Coronary artery (tissue), 2 donors: ENCODE measurements around the gene LARGE1.

Experiments used
- DNase-seq: peaks from one replicate; pipeline ENCODE4 v3.0.0-alpha.2; 2017; ENCODE audit warnings: low spot score
- H3K27ac ChIP-seq, 2 donors: fragments of 200-600 bp; sonication (generic); one replicate each; pipeline ENCODE4 v1.5.1; 2016 to 2019
- H3K4me3 ChIP-seq: fragments of 200-600 bp; sonication (generic); 2 replicates; pipeline ENCODE4 v1.5.1; 2016; ENCODE audit warnings: mild to moderate bottlenecking, moderate library complexity
- TF ChIP-seq, protein P1 (sequence below): fragments of 200-600 bp; sonication (generic); IDR thresholded peaks from one replicate; pipeline ENCODE4 v1.5.1; 2019; ENCODE audit warnings: antibody characterized with exemption

The LARGE1 gene

DNA sequence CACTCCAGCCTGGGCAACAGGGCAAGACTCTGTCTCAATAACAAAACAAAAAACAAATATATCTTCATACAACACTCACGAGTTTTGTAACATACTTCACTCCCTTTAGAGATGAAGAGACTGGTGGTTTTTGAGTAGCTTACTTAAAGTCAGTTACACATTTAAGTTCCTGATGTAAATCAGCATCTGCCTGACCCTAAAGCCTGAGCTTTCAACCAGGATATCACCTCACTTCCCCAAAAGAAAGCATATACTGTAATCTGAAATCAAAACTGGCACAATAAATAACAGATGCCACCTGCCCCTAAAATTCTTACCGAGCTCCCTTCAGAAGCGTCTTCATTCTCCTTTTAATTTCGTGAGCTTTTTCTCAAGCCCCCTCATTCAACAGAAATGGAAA is 31.5 kb downstream of the LARGE1 start:
- Histone ChIP-seq H3K27ac (no peak overlapping the region), H3K4me3 (no peak overlapping the region)
- TF ChIP-seq, protein P1, sequence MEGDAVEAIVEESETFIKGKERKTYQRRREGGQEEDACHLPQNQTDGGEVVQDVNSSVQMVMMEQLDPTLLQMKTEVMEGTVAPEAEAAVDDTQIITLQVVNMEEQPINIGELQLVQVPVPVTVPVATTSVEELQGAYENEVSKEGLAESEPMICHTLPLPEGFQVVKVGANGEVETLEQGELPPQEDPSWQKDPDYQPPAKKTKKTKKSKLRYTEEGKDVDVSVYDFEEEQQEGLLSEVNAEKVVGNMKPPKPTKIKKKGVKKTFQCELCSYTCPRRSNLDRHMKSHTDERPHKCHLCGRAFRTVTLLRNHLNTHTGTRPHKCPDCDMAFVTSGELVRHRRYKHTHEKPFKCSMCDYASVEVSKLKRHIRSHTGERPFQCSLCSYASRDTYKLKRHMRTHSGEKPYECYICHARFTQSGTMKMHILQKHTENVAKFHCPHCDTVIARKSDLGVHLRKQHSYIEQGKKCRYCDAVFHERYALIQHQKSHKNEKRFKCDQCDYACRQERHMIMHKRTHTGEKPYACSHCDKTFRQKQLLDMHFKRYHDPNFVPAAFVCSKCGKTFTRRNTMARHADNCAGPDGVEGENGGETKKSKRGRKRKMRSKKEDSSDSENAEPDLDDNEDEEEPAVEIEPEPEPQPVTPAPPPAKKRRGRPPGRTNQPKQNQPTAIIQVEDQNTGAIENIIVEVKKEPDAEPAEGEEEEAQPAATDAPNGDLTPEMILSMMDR, result no peak
- no peak for DNase-seq

DNA sequence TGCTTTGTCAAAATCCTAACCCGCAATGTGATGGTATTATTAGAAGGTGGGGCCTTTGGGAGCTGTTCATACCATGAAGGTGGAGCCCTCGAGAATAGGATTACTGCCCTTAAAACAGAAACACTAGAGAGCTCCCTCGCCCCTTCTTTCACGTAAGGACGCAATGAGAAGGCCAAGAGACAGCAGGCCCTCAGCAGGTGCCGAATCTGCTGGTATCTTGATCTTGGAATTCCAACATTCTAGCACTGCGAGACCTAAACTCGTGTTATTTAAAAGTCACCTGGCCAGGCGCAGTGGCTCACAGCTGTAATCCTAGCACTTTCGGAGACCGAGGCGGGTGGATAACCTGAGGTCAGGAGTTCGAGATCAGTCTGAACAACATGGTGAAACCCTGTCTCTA is 33.1 kb downstream of the LARGE1 start:
- Histone ChIP-seq H3K27ac (no peak overlapping the region), H3K4me3 (no peak overlapping the region)
- TF ChIP-seq, protein P1, result no peak
- no peak for DNase-seq

DNA sequence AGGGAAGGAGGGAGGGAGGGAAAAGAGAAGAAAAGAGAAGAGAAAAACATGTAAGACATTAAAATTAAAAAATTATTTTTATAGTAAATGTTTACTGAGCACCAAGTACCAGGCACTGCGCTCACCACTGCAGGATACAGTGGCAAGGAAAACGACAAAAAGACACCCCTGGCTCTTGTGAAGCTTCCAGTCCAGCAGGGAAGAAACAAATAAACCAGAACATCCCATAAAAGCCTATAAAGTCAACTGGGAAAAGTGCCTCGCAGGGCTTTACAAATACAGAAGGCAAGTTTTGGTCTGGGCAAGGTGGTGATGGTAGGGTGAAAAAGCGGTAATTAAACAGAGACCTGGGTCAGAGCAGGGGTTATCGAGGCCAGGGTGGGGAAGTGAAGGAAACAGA is 33.6 kb downstream of the LARGE1 start:
- TF ChIP-seq, protein P1, result no peak
- Histone ChIP-seq H3K4me3 (no peak overlapping the region), H3K27ac (no peak overlapping the region)
- no peak for DNase-seq

DNA sequence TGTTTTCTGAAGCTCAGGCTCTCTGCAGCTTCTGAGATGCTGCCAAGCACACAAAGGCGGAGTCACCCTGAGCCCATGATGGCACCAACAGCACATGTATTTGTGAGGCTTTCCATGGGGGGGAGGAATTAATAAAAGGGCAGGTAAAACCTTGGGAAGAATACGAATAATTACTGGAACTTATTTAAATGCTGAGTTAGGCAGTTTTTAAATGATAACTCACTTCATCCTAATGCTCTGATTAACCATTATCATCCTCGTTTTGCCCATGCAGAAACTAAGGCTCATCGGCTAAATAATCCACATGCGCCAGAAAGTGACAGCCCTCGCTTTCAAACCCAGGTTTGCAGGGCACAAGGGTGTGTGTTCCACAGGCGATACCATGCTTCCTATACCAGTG is 35.4 kb downstream of the LARGE1 start:
- DNase-seq, result no peak
- Histone ChIP-seq H3K27ac (no peak overlapping the region), H3K4me3 (no peak overlapping the region)
- TF ChIP-seq, protein P1, result no peak

DNA sequence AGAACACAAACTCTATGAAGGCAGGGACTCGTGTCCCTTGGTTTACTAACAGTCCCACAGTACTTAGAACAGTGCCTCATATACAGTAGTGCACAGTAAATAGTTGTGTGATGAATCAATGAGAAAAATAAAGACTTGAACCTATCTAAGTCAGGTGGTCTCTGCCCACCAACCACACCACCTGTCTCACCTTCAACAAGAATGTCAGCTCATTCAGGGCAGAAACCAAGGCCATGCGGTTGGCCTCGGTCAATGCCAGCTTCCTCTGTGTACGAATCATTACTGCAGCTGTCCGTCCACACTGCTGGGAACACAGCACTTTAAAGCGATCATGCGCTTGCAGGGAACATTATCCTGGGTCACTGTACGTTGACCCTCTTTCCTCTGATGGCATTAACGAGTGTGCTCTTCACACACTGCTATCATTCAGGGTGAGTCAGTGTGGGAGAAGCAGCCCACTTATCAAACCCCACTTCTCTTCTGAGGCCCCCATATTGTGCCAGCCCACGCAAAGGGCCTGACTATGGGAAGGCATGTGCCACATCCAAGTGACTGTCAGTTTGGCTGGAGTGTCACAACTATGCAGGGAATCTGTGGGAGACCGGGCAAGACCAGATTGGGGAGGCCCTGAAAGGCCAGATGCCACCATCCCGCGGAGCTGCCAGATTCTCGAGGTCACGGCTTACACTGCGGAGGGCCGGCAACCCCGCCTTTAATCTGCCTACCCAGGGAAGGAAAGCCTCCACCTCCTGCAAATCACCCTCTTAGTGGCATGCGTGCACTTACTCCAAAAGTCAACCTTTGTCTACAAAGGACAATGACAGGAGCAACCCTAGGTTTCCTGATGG is 36.1 kb downstream of the LARGE1 start:
- no peak for DNase-seq
- no peak overlapping the region for H3K4me3 ChIP-seq
- H3K27ac ChIP-seq, result no peak overlapping the region
- TF ChIP-seq, protein P1, result no peak

DNA sequence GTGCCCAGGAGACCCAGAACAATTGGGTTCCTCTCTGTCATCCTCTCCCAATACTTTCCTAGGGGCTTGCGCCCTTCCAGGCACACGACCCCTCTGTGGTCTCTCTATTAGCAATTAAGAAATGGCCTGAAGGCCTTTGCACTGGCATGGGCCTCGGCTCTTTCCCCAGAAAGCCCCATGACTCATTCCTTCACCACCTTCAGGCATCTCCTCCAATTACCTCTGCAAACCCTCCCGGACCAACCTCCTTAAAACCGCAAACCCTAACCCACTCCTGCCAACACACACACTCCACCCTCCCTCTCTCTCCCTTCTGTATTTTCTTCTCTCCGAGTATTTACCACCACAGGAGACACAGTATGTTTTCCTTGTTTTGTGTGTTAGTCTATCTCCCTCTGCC is 36.7 kb downstream of the LARGE1 start:
- no peak for DNase-seq
- H3K4me3 ChIP-seq, result no peak overlapping the region
- no peak overlapping the region for H3K27ac ChIP-seq
- TF ChIP-seq, protein P1, result no peak

DNA sequence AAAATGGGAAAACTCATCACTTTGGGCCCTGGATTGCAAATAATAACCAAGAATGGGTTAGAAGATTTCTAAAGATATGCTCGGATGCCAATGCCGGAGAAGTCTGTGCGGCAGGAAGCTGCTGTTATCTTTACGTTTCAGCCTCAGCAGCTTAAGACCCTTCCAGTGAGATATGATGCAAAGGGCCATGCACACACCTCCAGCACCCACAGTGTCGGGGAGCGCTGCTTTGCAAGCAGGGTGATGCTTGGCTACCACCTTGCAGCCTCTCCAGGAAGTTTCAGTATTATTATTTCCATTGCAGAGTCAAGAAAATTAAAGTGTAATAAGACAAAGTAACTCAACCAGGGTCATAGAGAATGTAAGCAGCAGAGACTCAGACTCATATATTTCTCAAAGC is 37.3 kb downstream of the LARGE1 start:
- H3K4me3 ChIP-seq, result no peak overlapping the region
- H3K27ac ChIP-seq, result no peak overlapping the region
- no peak for DNase-seq
- TF ChIP-seq, protein P1, result no peak
